Measurements from ENCODE around the gene HELZ.

GRCh38 chr17:67177732-67178131 lies 67.3 kb downstream of the HELZ start:
- TF ChIP-seq POLR2A (IDR thresholded peaks at IDR 0.05), result no peak
- no peak for TF ChIP-seq POLR2AphosphoS5 (IDR thresholded peaks at IDR 0.05)

Data from prostate gland (tissue), 1 donor.